Erythroblast (primary cell): ENCODE results near the gene N4BP3.

Experiments used
- GATA1 ChIP-seq: IDR thresholded peaks from 2 replicates; pipeline ENCODE4 v1.6.1; 2011; ENCODE audit warnings: low read depth, mild to moderate bottlenecking, control low read depth, low read length, moderate library complexity
- POLR2A ChIP-seq: IDR thresholded peaks from 2 replicates; pipeline ENCODE4 v1.6.1; 2011; ENCODE audit warnings: mild to moderate bottlenecking, low read length

DNA sequence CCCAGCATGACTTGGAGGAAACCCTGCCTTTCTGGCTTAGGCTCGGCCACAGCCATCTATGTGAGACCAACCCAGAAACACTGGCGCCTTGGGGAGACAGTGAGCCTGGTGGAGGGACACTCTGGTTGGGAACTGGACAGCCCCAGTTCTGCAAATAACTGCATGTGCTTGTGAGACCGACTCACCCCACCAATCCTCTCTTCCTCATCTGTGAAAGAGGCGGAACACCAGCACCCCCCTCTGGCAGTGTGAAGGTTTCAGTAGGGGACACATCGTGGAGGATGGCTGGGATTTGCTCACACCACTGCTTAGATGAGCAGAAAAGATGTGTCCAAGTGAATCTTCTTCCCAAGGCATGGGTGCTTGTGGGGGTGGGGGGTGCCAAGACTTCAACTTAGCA is 43.4 kb upstream of the N4BP3 start:
- TF ChIP-seq POLR2A (no peak), GATA1 (no peak)
